Measurements from ENCODE around the gene COQ7.

Gene COQ7

DNA sequence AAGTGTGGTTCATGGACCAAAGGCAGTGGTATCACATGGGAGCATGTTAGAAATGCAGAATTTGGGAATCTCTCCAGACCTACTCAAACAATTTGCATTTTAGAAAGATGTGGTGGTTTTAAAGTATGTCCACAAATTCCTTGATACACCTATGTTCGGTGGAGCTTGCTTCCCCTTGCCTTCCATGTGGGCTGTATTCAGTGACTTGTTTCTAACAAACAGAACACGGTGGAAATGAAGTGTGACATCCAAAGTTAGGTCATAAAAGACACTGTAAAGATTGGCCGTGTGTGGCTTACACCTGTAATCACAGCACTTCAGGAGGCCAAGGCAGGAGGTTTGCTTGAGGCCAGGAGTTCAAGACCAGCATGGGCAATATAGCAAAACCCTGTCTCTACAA is 16.7 kb downstream of the COQ7 start:
- TF ChIP-seq, protein P1, sequence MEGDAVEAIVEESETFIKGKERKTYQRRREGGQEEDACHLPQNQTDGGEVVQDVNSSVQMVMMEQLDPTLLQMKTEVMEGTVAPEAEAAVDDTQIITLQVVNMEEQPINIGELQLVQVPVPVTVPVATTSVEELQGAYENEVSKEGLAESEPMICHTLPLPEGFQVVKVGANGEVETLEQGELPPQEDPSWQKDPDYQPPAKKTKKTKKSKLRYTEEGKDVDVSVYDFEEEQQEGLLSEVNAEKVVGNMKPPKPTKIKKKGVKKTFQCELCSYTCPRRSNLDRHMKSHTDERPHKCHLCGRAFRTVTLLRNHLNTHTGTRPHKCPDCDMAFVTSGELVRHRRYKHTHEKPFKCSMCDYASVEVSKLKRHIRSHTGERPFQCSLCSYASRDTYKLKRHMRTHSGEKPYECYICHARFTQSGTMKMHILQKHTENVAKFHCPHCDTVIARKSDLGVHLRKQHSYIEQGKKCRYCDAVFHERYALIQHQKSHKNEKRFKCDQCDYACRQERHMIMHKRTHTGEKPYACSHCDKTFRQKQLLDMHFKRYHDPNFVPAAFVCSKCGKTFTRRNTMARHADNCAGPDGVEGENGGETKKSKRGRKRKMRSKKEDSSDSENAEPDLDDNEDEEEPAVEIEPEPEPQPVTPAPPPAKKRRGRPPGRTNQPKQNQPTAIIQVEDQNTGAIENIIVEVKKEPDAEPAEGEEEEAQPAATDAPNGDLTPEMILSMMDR (IDR thresholded peaks at IDR 0.05; ENCODE audit: control insufficient read depth, extremely low read depth, insufficient read depth), result no peak
- DNase-seq (ENCODE audit: low read depth), result no peak
- no peak overlapping the region for H3K4me3 ChIP-seq (ENCODE audit: low read depth, low read length)

DNA sequence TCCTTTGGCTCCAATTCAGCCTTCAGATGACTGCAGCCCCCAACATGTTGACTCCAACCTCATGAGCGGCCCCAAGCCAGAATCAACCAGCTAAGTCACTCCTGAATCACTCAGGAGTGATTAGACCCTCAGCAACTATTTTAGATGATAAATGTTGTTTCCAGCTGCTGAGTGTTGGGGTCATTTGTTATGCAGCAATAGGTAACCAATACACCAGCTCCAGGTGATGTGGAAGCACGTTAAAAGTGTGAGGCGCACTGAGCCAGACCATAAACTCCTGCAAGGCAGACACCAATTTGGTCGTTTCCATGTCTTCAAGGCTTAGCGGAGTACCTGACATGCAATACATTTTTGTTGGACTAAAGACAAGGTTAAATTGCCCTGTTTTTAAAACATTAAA is 17.5 kb downstream of the COQ7 start:
- no peak for DNase-seq (ENCODE audit: low read depth)
- TF ChIP-seq, protein P1 (IDR thresholded peaks at IDR 0.05; ENCODE audit: control insufficient read depth, extremely low read depth, insufficient read depth), result no peak
- H3K4me3 ChIP-seq (ENCODE audit: low read depth, low read length), result no peak overlapping the region

DNA sequence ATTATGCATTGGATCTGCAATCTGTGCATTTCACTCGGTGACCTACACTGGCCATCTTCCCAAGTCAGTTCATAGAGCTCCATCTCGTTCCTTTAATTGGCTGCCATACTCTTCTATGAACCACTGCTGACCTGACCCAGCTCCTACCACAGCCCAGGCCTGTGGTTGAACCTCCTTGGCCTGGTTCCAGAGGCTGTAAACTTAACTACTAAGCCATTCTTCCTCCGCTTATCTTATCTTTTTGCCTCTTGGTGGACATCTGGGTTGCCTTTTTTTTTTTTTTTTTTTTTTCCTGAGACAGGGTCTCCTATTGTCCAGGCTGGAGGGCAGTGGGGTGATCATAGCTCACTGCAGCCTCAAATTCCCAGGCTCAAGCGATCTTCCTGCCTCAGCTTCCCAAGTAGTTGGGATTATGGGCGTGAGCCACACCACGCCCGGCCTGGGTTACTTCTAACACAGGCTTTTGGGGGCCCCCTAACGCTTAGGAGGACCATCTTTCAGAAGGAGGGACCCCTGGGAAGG is 18.3 kb downstream of the COQ7 start:
- no peak for DNase-seq (ENCODE audit: low read depth)
- TF ChIP-seq, protein P1 (IDR thresholded peaks at IDR 0.05; ENCODE audit: control insufficient read depth, extremely low read depth, insufficient read depth), result no peak
- H3K4me3 ChIP-seq (ENCODE audit: low read depth, low read length), result no peak overlapping the region

DNA sequence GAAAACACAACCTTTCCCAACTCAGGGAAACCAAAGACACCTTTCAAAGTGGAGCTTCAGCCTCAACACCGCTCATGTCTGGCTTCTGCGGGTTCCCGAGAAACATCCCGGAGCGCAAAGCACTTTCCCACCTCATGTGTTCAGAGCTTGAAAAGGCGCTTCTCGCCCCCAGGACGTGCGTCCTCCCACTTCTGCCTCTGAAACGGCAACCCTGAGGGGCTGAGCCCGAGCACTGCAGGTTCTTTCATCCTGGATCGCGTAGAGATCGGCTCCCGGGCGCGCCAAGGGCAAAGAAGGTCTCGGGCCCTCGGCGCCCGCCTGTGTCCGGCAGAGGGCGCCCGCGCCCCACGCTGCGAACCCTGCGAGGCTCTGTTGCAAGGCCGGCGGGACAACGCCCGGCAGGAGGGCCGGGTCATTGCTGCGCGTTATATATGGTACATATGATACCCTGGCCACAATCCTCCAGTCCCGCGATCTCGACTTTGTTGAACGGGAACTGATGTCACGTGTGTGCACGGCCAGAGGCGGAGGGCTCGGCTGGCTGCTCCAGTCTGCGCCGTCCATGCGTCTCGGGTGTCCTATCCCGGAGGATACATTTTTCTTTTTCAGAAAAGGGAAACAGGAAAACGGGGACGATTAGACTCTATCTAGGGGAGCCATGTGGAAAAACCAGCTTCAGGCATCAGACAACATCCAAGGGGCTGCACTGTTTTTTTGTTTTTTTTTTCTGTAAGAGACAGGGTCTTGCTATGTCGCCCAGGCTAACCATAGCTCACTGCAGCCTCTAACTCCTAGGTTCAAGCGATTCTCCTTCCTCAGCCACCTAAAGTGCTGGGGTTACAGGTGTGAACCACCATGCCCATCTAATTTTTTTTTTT is 19.1 kb downstream of the COQ7 start:
- no peak overlapping the region for H3K4me3 ChIP-seq (ENCODE audit: low read depth, low read length)
- TF ChIP-seq, protein P1 (IDR thresholded peaks at IDR 0.05; ENCODE audit: control insufficient read depth, extremely low read depth, insufficient read depth), result peak; percentile 93
- DNase-seq (ENCODE audit: low read depth), result peak; percentile 38

DNA sequence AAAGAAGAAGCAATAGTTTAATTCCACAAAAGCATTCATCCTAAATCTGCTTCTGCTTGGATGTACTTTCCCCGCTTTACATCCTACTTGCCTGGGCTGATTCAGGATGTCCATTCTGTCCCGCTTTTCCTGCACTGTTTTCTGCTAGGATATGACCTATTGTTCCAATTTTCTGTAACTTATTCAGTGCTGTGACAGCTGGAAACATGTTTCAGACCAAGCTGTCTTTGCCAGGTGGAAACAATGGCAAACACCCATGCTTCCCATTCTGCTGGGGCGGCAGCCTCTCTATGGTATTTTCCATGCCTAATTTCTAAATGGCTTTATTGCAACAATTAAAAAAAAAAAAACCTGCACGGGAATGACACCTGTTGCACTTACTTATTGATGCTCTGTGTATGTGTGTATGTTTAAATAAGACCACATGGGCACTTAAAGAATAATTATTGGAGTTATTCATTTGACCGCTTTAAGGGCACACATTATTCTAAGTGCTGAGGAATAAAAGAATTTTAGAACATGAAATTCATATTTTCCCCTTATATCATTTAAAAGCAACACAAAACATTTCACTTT is 21.0 kb downstream of the COQ7 start:
- no peak for DNase-seq (ENCODE audit: low read depth)
- TF ChIP-seq, protein P1 (IDR thresholded peaks at IDR 0.05; ENCODE audit: control insufficient read depth, extremely low read depth, insufficient read depth), result no peak
- H3K4me3 ChIP-seq (ENCODE audit: low read depth, low read length), result no peak overlapping the region

DNA sequence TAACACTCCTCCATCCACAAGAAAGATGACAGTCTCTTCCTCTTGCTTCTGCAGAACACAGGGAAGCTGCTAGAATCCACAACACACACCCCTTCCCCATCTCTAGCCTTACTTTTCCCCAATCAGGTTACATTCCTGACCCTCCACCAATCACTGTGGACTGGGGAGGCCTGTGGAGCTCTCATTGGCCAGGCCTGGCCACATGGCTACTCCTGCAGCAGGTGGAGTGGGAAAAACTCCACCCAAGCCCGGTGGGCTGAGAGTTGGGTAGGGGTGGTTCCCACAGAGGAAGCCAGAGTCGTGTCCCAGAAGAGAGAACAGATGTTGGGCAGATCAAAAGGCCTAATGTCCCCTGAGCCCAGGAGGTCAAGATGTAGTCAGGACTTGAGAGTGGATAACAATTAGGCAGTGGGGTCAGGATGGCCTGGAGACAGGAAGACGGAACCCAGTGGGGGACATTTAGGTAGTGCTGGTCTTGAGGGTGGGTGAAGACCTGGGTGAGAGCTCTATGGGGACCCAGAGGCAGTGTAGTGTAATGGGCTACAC is 22.1 kb downstream of the COQ7 start:
- TF ChIP-seq, protein P1 (IDR thresholded peaks at IDR 0.05; ENCODE audit: control insufficient read depth, extremely low read depth, insufficient read depth), result no peak
- no peak overlapping the region for H3K4me3 ChIP-seq (ENCODE audit: low read depth, low read length)
- no peak for DNase-seq (ENCODE audit: low read depth)

All from LNCaP clone FGC (cell line).